ENCODE data around the gene ZNF385B.
"Not testable (repeated sequence)": the region's sequence is repeated elsewhere in the genome, so short reads cannot be mapped to it uniquely, and the experiment has no call there.

ZNF385B gene

DNA sequence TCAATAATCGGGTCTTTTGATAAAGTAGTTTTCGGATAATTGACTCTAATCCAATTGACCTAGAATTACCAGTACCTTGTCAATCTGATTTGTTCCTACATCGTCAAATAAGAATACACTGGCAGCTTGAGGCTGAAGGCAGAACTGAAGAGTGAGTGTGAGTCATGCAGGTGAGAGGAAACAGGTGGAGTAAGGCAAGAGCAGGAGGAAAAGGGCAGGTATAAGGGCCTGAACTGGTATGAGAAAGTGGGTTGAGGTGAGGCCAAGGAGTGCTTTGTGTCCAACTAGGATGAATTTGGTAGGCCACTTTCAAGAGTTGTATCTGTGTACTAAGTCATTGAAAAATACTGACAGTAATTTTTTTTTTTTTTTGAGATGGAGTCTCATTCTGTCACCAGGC is 186.0 kb downstream of the ZNF385B start:
- DNase-seq = no peak

DNA sequence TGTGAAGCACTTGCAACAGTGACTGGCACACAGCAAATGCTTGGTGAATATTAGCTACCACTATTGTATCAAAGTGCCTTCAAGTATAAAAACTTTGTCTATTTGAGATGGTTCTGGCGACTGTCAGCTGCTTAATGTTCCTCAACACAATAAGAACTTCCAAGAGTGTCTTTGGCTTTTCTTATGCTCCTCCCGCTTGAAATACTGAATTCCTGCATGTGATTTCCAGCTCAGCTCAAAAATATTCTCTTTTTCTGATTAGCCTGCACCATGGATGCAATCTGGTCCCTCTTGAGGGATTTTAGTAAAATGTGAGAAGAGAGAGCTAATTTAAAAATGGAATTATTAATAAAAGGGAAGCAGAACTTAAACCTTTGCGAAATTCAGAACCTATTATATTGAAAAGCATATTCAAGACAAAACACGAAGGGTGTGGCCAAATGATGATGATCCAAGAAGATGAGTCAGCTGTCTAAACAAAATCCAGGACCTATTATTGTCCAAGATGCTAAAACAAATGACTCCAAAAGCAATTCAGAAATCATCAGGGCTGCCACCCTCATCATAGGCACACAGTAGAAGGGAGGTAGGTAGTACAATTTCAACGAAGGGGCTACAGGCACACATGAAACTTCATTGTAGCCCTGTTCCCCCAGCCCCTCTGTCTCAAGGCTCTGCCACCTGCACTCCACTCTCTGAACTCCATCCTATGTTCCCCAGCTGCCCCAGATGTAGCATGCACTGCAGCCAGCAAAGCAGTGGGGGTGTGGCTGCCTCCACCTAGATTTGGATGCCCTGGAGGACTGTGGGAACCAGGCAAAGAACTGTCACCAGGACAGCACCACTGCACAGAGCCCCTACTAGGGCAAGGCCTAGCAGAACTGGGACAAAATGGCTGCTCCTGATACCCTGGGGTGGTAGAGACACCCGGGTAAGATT is 190.1 kb downstream of the ZNF385B start:
- no peak for DNase-seq

DNA sequence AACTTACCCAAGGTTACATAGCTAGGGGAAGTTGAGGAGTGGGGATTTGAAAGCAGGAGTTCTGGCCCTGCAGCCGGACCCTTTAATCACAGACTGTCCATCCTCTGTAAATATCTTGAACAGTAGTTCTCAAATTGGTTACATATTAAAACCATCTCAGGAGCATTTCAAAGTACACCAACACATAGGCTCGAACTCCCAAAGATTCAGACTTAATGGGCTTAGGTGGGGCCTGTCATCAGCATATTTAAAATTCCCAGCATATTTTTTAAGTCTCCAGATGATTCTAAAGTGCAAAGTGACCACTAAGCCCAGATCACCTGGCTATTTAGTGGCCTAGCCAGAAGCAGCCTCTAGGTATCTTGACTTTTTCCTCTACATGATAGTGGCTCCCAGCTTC is 192.2 kb downstream of the ZNF385B start:
- no peak for DNase-seq

DNA sequence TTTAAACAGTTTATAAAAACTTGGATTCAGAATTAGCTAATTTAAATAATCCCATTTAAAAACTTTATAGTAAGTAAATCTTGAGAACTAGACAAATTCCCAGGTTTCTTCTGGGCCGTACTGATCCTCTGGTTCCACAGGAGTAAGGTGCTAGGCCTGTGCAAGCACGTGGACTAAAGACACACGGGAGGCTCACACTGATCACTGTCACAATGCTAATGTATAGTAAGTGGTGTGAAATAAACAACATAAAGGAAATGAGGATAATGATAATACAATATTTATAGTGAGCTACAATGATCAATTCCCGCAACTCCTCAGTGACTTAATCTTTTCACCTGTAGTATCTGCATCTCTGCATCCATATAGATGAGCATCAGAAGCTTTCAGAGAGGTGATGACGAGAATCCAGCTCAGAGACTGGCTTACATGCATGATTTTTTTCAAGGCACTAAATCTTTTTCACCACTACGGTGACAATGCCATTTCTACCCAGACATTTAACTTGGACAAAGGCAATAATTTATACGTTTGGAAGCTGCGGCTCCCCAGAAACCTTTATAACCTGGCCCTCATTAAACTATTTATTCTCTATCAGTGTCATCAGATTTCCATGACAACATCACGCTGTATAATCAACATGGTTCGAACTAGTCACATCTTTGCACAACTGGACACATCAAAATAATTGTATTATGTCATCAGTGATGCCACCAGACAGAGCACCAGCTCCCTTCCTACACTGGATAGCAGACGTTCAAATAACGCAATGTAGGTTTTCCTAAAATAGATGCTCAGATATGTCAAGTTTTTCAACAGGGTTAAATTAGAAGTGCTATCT is 196.2 kb downstream of the ZNF385B start:
- no peak for DNase-seq

DNA sequence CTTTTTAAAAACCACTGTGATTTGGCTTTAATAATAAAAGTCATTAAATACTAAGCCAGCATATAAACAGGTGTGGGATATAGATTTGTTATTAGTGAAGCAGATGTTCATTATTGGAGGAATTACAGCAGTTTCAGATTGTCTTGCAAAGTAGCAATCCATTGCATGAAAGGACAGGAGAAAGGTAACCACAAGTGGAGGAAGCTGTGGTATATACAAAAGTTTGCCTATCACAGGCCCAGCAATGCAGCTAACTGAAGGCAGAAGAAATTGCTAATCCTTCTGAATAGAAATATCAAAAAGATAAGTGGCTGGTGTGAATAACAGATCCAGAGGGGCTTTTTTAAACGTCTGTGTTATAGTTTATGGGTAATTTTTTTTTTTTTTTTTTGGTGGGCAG is 199.4 kb downstream of the ZNF385B start:
- DNase-seq = no peak

DNA sequence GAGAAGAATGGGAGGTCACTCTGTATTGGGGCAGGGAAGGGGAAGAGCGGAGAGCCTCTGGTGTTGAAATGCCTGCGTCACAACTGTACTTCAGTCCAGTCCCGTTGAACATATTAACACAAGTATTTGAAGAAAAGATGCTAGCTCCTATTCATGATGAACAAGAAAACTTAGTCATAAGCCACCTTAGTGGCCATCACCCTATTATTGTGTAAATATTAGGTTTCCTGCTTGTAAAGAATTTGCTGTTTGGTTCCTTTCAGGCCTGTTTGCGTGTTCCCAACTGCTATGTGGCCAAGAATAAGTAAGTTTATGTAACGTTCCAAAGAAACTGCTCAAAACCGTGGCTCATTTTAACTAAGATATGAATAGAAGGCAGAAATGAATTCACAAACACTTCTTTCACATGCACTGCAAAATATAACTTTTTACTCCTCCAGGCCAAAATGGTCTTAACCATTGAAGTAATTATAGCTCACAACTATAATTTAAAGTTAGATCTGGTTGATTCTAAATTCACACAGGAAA is 204.3 kb downstream of the ZNF385B start:
- DNase-seq = no peak

DNA sequence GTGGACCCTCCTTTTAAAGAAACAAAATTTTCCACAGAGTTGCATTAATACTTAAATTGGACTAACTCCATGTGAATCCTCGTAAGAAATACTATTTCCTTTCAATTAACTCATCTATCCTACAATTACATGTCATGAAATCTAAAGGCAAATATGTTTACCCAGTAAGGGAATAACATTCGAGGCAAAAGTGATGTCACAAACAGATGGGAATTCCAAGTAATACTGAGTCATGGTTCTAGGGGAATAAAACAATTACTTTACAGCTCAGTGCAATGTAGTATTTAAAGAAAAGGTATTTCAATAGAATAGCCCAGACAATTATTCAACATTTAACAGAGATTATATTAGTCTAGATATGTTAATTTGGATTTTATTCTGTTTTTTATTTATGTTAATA is 205.8 kb downstream of the ZNF385B start:
- no peak for DNase-seq

DNA sequence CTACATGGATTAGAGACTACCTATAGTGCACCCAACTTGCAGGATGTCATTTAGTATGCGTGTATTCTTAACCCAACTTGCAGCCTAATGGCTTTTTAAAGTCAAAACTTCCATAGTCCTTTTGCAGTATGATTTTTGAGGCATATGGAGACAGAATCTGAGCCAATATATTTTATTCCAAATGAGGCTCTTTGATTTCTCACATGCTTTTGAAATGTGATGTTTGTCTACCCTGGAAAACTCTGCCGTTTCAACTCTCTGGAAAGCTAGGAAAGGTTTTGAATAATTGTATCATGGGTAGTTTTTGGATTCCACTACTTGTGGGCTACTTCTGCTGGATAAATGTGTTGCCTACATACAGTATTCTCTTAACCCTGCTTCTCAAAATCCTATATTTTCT is 206.6 kb downstream of the ZNF385B start:
- no peak for DNase-seq

DNA sequence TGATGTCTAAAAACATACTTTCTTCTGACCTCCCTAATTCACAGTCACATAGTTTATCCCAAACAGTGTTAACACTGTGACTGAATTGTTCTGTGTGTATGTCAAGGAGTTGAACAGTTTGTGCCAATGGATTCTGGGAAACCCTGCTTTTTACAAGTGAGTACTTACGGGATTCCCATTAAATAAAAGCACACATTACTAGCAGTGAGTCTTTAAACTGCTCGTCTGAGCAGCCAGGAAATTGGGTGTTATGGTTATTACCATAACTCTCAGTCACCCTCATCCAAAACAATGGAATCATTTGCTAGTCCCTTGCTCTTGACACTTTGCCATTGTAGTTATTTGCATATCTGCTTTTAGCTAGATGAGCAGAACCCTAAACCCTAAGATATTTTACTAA is 209.1 kb downstream of the ZNF385B start:
- DNase-seq = no peak

DNA sequence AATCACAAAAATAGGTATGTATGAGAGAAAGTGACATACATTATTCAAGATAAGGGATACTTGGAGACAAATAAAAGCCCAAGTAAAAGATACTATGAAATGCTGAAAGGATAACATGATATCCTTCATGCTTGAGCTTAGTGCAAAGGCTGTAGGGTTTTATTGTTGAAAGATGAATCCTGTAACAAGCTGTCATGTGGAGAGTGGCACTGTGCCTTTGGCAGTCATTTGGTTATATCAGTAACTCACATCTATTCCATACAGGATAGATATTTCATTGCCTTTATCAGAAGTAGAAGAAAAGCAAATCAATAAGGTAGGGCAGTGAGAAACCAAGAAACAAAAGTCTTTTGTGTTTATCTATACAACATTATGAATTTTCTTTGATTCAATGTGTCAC is 211.0 kb downstream of the ZNF385B start:
- DNase-seq = no peak

DNA sequence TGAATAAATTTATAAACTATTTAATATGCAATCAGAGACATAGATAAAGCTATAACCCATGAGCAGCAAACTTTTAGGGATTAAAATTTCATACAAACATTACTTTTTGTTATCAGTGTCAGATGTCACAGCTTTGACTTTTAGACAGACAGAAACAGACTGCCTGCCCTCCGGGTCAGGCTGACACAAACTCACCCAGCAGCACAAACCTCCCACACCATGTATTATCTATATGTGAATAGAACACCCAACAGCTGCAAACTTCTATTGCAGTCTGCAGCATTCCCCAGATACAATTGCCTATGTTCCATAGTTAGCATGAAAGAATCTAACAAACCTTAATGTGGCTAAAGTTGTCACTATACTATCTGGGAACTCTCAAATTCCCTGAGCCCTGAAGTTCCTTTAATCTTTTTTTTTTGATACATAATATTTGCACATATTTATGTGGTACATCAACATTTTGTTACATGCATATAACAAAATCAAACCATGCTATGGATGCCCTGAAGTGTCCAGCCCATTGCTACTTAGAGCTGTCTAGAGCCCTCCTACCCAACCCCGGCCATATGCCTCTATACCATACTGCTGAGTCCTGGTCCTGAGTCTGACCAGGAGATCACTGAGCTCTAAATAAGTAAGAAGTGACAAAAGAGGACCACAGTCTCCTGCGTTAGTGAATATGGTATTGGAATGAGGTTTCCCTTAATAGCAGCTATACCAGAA is 214.4 kb downstream of the ZNF385B start:
- DNase-seq = no peak

DNA sequence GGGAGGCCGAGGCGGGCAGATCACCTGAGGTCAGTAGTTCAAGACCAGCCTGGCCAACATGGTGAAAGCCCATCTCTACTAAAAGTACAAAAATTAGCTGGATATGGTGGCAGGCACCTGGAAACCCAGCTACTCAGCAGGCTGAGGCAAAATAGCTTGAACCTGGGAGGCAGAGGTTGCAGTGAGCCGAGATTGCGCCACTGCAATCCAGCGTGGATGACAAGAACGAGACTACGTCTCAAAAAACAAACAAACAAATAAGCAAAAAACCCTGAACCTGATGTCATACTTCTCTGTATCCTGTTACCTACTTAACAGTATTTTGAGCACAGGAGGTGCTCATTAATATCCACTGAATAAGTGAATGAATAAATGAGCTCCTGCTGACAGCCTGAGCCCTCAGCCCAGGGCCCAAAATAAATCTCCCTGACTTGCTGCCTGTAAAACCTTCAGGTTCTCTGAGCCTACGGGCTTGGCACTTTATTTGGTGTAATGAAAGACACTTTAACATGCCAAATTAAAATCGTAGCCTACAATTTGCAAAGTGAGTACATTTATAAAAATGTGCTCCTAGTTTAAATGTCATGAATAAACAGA is 215.1 kb downstream of the ZNF385B start:
- no peak for DNase-seq

DNA sequence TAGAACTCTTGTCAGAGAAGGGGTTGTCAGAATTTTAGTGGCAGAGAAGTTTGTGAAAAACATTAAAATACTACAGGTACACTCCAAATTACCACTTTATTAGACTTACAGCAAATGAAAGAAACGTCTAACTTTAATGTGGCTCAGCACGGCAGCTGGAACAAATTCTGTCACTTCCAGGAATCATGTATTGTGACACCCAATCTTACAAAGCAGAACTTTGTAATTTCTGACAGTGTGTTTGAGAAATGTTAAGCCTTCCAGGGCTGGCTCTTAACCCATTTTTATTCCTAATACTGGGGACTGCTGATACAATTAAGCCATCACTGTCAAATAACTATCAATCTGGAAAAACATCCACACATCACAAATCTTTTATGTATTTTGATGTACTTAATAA is 216.4 kb downstream of the ZNF385B start:
- DNase-seq = no peak

DNA sequence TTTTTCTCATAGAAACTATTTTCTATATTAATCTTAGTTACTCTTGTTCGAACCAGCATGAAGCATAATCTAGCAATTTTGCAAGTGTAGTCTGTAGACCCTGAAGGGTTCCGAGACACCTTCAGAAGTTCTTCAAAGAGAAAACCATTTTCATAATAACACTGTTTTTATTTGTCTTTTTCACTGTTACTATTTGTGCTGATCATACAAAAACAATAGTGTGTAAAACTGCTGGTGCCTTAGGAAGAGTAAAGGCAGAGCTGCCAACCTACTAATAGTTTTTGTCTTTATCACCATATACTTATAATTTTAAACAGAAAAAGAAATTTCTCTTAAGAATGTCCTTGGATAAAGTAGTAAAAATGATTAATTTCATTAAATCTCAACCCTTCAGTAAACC is 218.9 kb downstream of the ZNF385B start:
- DNase-seq = no peak

DNA sequence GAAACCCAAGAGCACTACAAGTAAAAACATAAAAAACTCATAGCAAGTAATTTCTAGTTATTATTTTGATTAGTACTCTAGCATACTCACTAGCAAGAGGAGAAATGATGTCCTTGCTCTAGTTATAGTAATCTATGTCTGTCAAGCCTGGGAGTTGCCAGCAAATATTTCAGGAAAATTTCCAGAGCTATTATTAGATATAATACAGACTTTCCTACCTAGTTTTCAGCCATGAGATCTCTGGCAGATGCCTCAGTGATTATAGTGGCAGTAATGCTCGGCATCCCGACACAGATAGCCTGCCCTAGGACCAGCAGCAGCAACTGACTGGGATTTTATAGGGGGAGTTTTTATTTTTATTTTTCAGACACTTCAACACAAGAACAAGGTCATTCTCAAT is 224.4 kb downstream of the ZNF385B start:
- DNase-seq = no peak

DNA sequence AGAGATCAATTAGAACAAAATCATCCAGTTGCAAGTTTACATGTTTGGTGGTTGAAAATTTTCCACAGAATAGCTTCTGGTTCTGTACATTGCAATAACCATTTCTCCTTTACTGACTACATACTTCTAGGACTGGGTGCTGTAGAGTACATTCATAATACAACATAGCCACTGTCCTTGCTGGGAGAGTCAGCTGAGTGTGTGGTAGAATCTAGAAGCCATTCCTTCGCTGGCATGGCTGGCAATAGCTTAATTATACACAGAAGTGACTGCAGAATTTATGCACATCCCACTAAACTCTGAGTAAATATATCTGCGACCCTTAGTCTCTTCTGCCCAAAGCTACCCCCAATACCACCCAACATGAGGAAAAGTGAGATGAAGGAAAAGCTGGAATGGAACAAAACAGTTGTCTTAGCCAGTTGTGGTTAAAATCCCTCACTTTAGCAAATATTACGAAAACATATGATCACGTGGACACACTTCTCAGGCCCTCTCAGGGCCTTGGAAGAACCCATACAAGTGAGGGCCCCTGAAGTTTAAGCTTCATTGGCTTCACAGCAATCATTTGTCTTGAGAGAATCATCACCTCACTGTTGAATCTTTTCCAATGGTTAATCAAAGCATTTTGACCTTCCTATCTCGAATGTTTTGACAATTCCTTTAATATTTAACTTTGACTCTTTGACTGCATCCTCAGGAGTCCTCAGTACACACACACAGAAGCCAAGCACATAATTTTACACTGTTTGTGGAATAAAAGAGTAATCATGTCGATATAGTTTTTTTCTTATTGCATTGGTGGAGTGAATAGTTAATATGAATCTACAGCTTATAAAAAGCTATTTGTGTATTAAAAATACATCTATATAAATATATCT is 225.1 kb downstream of the ZNF385B start:
- no peak for DNase-seq

DNA sequence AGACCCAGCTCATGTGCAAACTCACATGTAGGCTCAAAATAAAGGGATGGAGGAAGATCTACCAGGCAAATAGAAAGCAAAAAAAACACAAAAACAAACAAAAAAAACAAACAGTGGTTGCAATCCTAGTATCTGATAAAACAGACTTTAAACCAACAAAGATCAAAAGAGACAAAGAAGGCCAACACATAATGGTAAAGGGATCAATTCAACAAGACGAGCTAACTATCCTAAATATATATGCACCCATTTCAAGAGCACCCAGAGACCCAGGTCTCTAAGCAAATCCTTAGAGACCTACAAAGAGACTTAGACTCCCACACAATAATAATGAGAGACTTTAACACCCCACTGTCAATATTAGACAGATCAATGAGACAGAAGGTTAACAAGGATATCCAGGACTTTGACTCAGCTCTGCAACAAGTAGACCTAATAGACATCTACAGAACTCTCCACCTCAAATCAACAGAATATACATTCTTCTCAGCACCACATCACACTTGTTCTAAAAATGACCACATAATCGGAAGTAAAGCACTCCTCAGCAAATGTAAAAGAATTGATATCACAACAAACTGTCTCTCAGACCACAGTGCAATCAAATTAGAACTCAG is 229.5 kb downstream of the ZNF385B start:
- not testable (repeated sequence) for DNase-seq

DNA sequence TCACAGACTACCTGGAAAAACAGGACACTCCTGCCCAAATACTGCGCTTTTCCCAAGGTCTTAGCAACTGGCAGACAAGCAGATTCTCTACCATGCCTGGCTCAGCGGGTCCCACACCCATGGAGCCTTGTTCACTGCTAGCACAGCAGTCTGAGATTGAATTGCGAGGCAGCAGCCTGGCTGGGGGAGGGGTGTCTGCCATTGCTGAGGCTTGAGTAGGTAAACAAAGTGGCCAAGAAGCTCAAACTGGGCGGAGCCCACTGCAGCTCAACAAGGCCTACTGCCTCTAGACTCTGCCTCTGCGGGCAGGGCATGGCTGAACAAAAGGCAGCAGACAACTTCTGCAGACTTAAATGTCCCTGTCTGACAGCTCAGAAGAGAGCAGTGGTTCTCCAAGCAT is 231.6 kb downstream of the ZNF385B start:
- not testable (repeated sequence) for DNase-seq

DNA sequence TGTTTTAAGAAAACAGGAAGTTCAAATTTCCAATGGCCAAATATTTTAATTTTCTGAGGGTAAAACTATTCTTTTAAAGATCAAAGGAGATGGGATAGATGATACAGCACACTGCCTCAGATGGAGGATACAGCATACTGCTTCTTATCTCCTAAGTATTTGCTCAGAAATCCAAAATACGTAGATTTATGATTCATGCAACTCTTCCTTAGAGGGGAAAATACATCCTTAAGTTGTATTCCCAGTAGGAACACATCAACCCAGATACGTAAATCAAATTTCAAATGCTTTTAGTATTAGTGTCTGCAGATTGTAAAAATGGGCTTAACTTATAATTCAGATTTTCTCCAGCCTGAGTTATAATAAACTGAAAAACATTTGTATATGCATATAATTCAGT is 235.2 kb downstream of the ZNF385B start:
- DNase-seq = no peak

DNA sequence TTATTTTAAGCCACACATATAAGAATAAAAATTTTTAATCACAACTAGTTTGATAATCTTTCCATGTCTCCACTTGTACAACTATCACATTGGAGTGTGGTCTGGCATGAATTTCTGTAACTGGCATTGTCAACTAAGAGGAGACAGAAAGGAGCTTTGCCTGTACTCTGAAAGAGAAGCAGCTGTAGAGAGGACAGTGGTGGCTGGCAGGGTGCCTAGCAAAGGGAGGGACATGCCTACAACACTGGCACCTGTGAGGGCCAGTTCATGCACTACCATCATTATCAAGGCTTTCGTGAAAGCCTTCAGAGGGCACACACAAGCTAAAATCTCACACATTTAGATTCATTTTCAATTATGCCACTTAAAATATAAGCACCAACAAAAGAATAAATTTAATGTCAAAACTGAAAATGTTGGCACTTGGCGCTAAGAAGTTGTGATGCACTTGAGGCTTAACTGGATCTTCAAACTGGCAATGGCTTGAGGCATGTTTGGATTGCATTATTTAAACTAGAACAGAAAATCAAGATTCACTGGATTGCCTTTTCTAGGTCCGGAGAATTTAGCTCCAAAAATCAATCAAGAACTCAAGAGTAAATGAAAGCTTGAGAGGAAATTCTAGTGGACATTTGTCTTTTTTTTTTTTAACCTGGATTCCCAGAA is 238.6 kb downstream of the ZNF385B start:
- DNase-seq = no peak

DNA sequence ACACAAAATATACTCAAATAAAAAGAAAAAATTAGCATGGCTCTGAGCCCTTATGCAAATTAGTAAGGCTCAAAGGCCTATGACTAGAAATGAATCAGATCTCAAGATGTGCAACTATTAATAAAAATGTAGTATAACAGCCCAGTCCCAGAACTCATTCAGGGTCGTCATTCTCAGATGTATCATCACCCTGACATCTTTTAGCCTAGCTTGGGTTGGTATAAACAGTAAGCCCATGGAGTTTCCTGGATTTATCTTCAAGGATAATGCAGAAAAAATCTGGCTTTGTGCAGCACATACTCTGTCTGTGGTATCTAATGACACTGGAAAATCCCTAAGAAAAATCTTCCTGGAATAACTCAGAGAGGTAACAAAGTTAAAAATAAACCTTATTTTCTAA is 239.3 kb downstream of the ZNF385B start:
- no peak for DNase-seq

All from activated naive CD4-positive, alpha-beta T cell (primary cell).